HG03103 (cell line): ENCODE measurements around the gene UTP11.

Experiments used
- ATAC-seq: cut with Tn5 transposase; IDR thresholded peaks from one replicate; pipeline ENCODE4 v1.9.1; 2021; ENCODE audit warnings: low read depth; ENCODE audit not compliant: unreplicated experiment

The UTP11 gene

GRCh38 chr1:38045401-38046332 lies 33.1 kb downstream of the UTP11 start:
- ATAC-seq: peak; percentile 12

DNA sequence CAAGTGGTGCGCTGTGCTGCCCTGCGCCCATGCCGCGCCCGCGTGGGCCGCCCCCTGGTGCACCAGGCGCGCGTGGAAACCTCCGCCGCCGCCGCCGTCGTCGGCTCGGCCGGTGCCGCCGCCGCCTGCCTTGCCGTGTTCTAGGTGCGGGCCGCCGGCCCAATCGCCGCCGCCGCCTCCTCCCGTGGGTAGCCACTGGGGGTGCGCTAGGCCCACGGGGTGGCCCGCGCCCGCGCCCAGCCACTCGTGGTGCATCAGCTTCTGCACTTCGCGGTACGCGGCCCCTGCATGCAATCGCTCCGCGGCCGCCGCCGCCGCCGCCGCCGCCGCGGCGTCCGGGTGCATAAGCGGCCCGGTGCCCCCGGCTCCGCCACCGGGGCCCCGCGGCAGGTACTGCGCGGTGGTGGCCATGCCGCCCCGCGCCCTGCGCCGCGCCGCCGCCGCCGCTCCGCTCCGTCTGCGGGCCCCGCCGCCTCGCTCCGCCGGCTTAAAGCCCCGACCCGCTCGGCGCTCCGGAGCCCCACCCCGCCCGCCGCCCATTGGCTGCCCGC lies 33.9 kb downstream of the UTP11 start, which contains the start of gene POU3F1:
TSS of gene POU3F1 (minus strand) at position 461 of the 551 bp plus-strand sequence. CDS start at position 411, 50 bp downstream.
- ATAC-seq: peak; percentile 3

GRCh38 chr1:38046884-38047602 lies 34.5 kb downstream of the UTP11 start:
- peak; percentile 55 for ATAC-seq

GRCh38 chr1:38047603-38048141 lies 35.1 kb downstream of the UTP11 start:
- ATAC-seq: no peak

- ATAC-seq: no peak
Observed at GRCh38 chr1:38050397-38051078, 38.0 kb downstream of the UTP11 start.

GRCh38 chr1:38051079-38051543 lies 38.6 kb downstream of the UTP11 start:
- ATAC-seq: no peak

- ATAC-seq: no peak
Observed at GRCh38 chr1:38052750-38053415, 40.3 kb downstream of the UTP11 start.

DNA sequence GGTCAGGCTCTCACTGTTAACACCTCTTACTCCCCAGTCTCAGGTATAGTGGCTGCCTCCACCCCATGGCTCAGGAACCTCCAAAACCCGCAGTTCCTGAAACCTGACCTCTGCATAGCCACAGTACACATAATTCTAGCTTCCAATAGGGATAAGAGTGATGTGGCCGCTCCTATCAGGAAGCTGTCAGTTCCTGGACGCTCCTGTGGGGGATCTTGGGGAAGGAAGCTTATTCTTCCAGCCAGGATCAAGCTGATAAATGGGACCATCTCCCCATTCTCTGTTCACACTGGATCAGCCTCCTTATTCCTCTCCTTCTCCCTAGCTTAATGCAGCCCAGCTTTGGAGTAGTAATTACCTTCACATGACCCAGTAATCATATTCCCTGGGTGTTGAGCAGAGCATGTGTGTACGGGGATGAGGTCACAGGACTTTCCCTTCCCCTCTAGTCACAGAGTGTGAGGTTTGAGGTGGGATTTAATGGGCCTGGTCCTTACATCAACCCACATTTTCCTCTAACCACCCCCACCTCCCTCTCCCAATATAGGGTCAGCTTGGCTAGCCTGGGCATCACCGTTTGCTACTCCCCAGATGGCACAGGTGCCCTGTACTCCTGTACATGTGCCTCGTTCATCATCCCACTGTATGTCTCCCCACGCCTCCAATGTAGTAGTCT lies 41.0 kb downstream of the UTP11 start:
- ATAC-seq: no peak

DNA sequence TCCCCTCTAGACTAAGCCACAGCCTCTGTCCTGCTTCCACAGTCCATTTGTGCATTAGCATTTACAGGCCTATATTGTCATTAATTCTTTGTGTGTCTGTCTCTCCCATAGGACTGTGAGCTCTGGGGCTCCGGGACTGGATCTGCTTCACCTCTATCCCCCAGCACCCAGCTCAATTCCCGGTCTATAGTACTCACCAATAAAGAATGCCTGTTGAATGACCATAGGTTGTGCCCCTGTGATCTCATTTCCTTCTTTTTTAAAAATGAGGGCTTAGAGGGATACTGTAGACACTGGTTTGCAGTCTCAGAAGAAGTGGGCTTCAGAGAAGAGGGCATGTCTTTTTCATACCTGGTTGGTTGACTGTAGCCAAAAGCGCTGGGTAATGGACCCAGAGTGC lies 42.9 kb downstream of the UTP11 start:
- ATAC-seq: no peak

- ATAC-seq: no peak
Observed at GRCh38 chr1:38055965-38056364, 43.4 kb downstream of the UTP11 start.

GRCh38 chr1:38059635-38060250 lies 47.2 kb downstream of the UTP11 start:
- ATAC-seq: no peak

- ATAC-seq: no peak
Observed at GRCh38 chr1:38060498-38060897, 48.0 kb downstream of the UTP11 start.

DNA sequence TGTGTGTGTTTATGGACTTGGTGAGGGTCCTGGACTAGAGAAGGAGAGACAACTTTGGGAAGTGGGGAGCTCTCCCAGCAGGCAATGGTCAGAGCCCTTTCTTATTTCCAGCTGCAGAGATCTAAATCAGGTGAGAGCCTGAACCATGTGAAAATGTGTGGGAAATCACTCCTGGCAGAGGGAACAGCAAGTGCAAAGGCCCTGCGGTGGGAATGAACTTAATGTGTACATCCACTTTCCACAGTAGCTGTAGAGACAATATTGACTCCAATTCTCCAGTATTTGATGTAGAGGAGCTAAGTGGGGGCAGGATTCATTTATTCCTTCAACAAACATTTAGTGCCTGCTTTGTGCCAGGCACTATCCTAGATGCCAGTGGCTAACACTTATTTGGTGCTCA lies 48.8 kb downstream of the UTP11 start:
- ATAC-seq: no peak

DNA sequence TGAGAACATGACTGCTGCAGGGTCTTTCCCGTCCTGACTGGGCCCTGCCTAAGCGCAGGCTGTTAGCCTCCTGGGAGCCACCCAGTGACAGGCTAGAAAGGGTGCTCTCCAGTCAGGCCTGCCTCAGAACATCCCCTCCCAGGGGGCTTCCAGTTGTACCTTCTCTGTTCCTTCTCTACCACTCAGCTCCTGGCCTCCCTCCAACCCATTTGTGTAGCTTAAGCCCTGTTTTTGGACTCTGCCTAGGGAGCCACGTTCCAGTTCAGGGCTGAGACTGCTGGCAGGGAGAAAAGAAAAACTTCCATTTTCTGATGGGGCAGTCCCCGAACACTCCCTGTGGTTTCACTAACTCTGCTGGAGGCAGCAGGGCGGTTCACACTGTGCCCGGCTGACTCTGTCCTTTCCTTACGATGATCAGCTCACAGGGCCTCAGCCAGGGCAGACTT lies 49.4 kb downstream of the UTP11 start:
- no peak for ATAC-seq

- ATAC-seq: no peak
Observed at GRCh38 chr1:38062361-38063288, 50.1 kb downstream of the UTP11 start.

- ATAC-seq: no peak
Observed at GRCh38 chr1:38063616-38064015, 51.1 kb downstream of the UTP11 start.

DNA sequence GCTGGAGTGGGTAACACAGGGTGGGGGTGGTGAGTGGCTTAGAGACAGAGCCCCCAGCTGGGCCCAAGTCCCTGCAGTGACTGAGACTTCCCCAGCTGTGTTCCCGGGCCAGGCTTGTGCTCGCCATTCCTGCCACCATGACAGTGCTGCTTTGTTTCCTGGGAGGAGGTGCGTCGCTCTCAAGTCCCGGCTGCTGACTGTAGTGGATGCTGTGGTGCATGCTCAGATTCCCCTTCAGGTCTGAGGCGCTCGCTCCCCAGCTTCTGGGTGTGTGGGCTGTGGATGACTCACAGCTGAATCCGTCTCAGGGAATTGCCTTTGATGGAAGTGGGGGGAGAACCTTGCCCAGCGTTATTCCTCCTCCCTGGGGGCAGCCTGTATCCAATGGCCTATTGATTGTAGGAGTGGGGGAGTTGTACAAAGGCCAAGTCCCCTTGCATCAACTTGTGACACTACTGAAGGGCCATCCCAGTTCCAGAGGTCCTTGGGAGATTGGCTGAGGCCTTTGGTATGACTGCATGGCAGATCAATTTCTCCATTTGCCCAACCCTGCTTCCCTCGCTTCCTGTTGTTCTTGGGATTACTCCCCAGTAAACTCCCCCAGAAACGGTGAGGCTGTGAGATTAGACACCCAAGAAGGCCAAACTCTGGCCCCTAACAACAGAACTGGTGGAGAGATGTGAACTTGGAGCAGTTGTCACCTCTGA lies 51.8 kb downstream of the UTP11 start:
- no peak for ATAC-seq
